ENCODE measurements around the gene GJA9.
"Not testable (repeated sequence)": the region's sequence is repeated elsewhere in the genome, so short reads cannot be mapped to it uniquely, and the experiment has no call there.

GJA9 gene

GRCh38 chr1:38881487-38881886 is at the start of gene GJA9:
Gene GJA9, minus strand, starts transcription at chr1:38881587. Its CDS starts 5,489 bp downstream, at chr1:38876098.
- intact Hi-C loops (cut with DNase I): no loop called here
- DNase-seq: no peak

- intact Hi-C loops (cut with DNase I): loop anchor here (5.0 kb wide), 1 partner anchor 57 kb away; the partner anchor contains the start of gene MYCBP
- DNase-seq: peak; percentile 72 to 95 (median 89)
Observed at GRCh38 chr1:38929476-38929875, 48.1 kb upstream of the GJA9 start.

GRCh38 chr1:38929054-38929453 is 47.7 kb upstream of the GJA9 start:
- no peak for DNase-seq
- intact Hi-C loops (cut with DNase I): loop anchor here (5.0 kb wide), 1 partner anchor 57 kb away; the partner anchor contains the start of gene MYCBP

GRCh38 chr1:38926091-38926490 is 44.7 kb upstream of the GJA9 start:
- intact Hi-C loops (cut with DNase I): loop anchor here (5.0 kb wide), 1 partner anchor 54 kb away; the partner anchor contains the start of gene MYCBP
- DNase-seq: peak in 31 of 42 donors; percentile 5 to 70 (median 37)

- intact Hi-C loops (cut with DNase I): loop anchor here (5.0 kb wide), 1 partner anchor 53 kb away; the partner anchor contains the start of gene MYCBP
- DNase-seq: no peak
Observed at GRCh38 chr1:38925391-38925790, 44.0 kb upstream of the GJA9 start.

- peak in 37 of 42 donors; percentile 15 to 89 (median 60) for DNase-seq
- intact Hi-C loops (cut with DNase I): no loop called here
Observed at GRCh38 chr1:38923607-38924006, 42.2 kb upstream of the GJA9 start.

GRCh38 chr1:38919130-38919529 is 37.7 kb upstream of the GJA9 start:
- DNase-seq: peak; percentile 24 to 86 (median 65)
- intact Hi-C loops (cut with DNase I): no loop called here

- DNase-seq: peak in 5 of 42 donors; percentile 10 to 31 (median 25)
- intact Hi-C loops (cut with DNase I): no loop called here
Observed at GRCh38 chr1:38918568-38918967, 37.2 kb upstream of the GJA9 start.

- no peak for DNase-seq
- intact Hi-C loops (cut with DNase I): no loop called here
Observed at GRCh38 chr1:38917772-38918171, 36.4 kb upstream of the GJA9 start.

GRCh38 chr1:38917337-38917736 is 36.0 kb upstream of the GJA9 start:
- intact Hi-C loops (cut with DNase I): no loop called here
- no peak for DNase-seq

- intact Hi-C loops (cut with DNase I): no loop called here
- peak in 1 of 42 donors; percentile 12 for DNase-seq
Observed at GRCh38 chr1:38915352-38915948, 34.1 kb upstream of the GJA9 start.

- DNase-seq; intact Hi-C loops (cut with DNase I): not testable (repeated sequence)
Observed at GRCh38 chr1:38914908-38915307, 33.5 kb upstream of the GJA9 start.

- intact Hi-C loops (cut with DNase I): no loop called here
- DNase-seq: peak in 1 of 42 donors; percentile 28
Observed at GRCh38 chr1:38908821-38909220, 27.4 kb upstream of the GJA9 start.

- intact Hi-C loops (cut with DNase I): no loop called here
- no peak for DNase-seq
Observed at GRCh38 chr1:38905985-38906384, 24.6 kb upstream of the GJA9 start.

- intact Hi-C loops (cut with DNase I): no loop called here
- DNase-seq: no peak
Observed at GRCh38 chr1:38899560-38899959, 18.2 kb upstream of the GJA9 start.

- no peak for DNase-seq
- intact Hi-C loops (cut with DNase I): no loop called here
Observed at GRCh38 chr1:38898653-38899230, 17.4 kb upstream of the GJA9 start.

- no peak for DNase-seq
- intact Hi-C loops (cut with DNase I): no loop called here
Observed at GRCh38 chr1:38896169-38896568, 14.8 kb upstream of the GJA9 start.

- intact Hi-C loops (cut with DNase I): no loop called here
- DNase-seq: no peak
Observed at GRCh38 chr1:38892976-38893375, 11.6 kb upstream of the GJA9 start.

- intact Hi-C loops (cut with DNase I): no loop called here
- no peak for DNase-seq
Observed at GRCh38 chr1:38891753-38892152, 10.4 kb upstream of the GJA9 start.

GRCh38 chr1:38889589-38889988 is 8.2 kb upstream of the GJA9 start:
- no peak for DNase-seq
- intact Hi-C loops (cut with DNase I): no loop called here

Measured in head of caudate nucleus (tissue), 42 donors.